Measurements from ENCODE around the gene RSAD1.

DNA sequence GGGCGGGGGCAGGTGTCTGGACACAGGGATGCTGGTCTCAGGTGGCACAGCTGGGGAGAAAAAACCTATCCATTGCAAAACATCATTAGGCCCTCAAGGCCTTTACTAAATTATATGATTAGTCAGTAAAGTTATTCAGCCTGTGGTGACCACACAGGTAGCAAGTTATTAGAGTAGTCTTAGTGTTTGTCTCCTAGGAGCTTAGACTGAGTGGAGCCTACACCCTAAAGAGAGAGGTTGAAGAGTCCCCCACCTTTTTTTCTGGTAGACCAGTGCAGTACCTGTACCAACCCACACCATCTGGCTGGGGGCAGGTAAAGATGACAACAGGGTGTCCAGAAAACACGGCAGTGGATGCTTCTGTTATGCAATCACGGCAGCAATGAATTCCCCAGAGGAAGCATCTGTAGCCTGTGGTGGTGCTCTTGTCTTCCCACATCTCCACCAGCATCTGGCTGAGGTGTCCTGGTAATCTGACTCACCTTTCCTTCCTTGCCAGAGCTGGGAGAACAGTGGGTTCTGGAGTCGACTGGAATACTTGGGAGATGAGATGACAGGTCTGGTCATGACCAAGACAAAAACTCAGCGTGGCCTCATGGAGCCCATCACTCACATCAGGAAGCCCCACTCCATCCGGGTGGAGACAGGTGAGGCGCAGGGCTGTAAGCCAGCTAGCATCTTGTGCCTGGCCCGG, 40.6 kb downstream of the RSAD1 start:
- TF ChIP-seq, protein P1, sequence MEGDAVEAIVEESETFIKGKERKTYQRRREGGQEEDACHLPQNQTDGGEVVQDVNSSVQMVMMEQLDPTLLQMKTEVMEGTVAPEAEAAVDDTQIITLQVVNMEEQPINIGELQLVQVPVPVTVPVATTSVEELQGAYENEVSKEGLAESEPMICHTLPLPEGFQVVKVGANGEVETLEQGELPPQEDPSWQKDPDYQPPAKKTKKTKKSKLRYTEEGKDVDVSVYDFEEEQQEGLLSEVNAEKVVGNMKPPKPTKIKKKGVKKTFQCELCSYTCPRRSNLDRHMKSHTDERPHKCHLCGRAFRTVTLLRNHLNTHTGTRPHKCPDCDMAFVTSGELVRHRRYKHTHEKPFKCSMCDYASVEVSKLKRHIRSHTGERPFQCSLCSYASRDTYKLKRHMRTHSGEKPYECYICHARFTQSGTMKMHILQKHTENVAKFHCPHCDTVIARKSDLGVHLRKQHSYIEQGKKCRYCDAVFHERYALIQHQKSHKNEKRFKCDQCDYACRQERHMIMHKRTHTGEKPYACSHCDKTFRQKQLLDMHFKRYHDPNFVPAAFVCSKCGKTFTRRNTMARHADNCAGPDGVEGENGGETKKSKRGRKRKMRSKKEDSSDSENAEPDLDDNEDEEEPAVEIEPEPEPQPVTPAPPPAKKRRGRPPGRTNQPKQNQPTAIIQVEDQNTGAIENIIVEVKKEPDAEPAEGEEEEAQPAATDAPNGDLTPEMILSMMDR (IDR thresholded peaks at IDR 0.05) = no peak
- TF ChIP-seq POLR2A (IDR thresholded peaks at IDR 0.05) = no peak

All from vagina (tissue), 2 donors.